HG02870 (cell line): ENCODE data around the gene DDR2.

ENCODE experiments used
- ATAC-seq: cut with Tn5 transposase; IDR thresholded peaks from one replicate; pipeline ENCODE4 v1.9.1; 2021; ENCODE audit warnings: mild to moderate bottlenecking, moderate library complexity; ENCODE audit not compliant: unreplicated experiment

Gene DDR2

DNA sequence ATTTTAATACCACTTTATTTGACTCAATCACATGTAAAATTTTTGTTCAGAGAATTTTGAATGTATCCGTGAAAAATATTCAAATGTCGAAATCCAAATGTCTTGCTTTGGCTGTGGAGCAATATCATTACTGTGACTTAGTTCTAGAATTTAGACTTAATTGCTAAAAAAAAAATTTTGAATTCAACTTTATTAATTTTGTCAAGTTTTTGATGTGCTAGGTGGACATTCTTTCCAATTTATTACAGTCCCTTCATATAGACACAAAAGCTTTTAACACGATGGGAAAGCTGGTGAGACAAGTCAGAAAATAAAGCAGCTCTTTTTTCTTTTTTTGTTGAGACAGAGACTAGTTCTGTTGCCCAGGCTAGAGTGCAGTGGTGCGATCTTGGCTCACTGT lies 62.6 kb downstream of the DDR2 start:
- ATAC-seq: no peak

GRCh38 chr1:162695687-162696086 lies 63.4 kb downstream of the DDR2 start:
- ATAC-seq: no peak

DNA sequence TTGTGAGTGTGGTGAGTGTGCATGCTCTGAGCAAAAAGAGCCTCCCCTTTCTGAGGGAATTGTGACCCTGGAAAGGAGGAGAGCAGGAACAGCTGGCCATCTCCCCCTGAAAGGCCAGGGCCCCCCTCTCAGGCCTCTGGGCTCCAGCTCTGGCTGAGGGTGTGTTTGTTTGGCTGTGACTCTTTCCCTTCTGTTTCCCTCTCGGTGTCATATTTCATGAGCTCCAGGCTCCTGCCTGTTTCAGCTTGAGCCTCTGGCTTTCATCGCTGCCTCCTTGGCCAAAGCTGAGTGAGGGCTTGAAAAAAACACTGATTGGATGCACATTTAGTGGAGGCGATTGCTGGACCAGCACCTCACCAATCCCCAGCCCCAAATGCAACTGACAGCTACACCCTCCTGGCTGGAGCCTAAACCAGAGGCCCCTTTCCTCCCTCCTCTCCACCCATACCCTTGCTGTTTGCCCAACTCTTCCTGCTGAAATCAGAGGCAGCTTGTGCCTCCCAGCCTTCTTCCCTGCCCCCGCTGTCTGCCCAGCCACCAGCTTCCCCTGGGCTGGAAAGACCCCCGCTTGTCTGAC lies 64.1 kb downstream of the DDR2 start:
- no peak for ATAC-seq

GRCh38 chr1:162697140-162697895 lies 65.1 kb downstream of the DDR2 start:
- ATAC-seq: peak; percentile 71

- ATAC-seq: no peak
Observed at GRCh38 chr1:162699366-162699765, 67.1 kb downstream of the DDR2 start.

DNA sequence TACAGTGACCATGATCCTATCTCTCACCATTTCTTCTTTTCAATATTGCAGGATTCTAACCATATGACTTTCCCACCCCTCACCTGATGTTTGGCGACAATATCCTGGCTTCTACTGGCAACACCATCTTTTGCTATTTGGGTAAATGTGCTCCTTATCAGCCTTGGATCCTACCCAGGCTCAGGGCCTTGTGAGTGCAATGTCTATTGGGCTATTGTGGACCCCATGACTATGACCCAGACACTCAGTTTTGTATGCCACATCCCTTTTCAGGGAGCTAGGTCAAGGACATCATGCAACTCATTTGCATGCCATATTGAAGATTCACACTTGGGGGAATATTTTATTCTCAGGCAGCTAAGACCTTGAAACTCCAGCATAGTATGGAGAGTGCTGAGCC lies 67.9 kb downstream of the DDR2 start:
- no peak for ATAC-seq

GRCh38 chr1:162701286-162701685 lies 69.0 kb downstream of the DDR2 start:
- peak; percentile 52 for ATAC-seq

- ATAC-seq: no peak
Observed at GRCh38 chr1:162702628-162703027, 70.4 kb downstream of the DDR2 start.

- ATAC-seq: no peak
Observed at GRCh38 chr1:162703708-162704107, 71.4 kb downstream of the DDR2 start.

DNA sequence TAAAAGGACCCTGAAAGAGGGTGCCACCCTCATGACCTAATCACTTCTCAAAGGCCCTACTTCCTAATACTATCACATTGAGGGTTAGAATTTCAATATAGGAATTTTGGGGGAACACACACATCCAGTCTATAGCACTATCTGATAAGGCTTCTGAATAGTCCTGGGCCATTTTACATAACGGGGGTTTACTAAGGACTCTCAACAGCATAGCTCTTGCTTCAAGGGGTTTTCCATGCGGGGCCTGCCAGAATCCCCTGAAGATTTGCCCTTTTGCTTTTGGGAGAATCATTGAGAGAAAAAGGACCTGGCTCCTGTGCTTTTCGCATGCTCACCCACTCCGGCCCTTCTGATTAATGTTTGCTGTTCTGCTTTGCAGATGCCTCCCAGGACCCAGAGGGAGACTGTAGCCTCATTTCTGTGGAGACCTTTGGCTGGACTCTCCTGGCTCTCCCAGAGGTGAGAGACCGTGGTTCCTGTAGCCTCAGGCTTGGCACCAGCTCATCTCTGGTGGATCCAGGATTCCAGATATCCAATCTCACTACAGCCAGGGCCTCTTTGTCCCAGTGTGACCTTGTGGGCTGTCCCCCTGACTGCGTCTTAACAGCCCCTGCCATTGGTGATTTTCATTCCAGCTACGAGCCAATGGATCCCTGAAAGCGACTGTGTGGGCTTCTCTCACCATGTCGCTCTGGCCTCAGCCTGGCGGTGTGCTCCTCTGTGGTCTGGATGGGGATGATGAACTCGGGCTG lies 72.6 kb downstream of the DDR2 start:
- ATAC-seq: no peak

DNA sequence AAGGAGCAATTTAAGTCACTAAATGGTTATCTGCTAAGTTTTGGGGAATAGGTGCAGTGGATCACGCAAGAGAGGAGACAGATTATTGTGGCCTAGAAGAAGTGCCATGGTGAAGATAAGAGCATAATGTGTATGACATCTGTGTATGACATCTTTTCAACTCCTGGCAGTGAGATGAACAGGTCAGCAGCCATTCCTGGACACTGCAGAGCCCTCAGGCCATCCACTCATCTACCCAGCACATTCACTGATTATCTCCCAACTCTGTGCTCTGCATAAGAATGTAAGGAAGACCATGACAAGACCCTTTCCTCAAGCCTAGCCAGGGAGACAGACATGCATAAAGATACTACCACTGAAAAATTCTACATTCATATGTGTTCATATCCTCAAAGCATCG lies 73.7 kb downstream of the DDR2 start:
- no peak for ATAC-seq

GRCh38 chr1:162706606-162707005 lies 74.3 kb downstream of the DDR2 start:
- ATAC-seq: no peak

- ATAC-seq: no peak
Observed at GRCh38 chr1:162708286-162708685, 76.0 kb downstream of the DDR2 start.

DNA sequence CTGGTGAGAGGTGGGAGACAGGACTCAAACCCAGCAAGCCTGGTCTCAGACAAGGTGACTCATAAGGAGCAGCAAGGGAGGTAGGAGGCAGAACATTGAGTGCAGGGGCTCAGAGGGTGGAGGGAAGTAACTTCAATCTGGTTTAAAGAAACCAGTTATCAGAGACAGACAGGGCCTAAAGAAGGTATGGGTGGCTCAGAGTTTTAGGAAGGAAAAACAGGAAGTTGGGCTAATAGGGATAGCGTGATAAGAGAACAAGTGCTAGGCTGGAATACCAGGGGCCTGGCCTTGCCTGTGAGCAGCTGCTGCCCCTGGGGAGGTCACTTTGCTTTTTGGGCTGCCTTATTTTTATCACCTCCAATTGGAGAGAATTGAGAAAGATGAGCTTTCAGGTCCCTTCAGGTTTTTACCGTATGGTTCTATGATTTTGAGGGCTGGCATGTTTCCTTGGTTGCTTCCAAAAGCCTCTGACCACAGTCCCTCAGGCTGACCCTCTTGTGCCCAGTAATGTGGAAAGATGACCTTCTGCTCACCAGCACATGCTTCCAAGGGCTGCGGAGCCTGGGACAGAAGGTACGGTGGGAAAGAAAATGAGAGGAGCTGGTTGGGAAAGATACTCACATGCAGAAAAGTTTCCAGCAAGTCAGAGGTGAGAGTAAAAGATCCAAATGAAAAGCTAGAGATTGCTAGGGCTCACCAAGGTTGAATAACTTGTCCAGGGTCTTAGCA lies 77.0 kb downstream of the DDR2 start:
- no peak for ATAC-seq

- no peak for ATAC-seq
Observed at GRCh38 chr1:162709870-162710269, 77.6 kb downstream of the DDR2 start.

DNA sequence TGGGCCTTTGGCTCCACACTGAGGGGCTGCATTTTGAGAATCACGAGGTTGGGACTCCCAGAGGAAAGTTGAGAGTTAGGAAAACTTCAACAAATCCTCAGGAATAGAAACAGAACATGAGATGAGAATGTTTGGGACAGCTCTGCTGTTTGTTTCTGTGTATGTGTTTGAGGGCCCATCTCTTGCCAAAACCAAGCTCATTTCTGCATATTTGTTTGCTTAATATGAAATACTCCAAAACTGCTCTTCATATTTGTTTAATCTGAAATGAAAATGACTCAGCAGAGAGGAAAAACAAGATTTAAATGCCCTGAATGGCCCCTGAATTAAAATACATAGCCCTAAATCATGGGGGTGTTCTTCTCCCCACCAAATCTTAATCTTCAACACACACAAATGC lies 78.1 kb downstream of the DDR2 start:
- ATAC-seq: no peak

- ATAC-seq: no peak
Observed at GRCh38 chr1:162710780-162711465, 78.7 kb downstream of the DDR2 start.

DNA sequence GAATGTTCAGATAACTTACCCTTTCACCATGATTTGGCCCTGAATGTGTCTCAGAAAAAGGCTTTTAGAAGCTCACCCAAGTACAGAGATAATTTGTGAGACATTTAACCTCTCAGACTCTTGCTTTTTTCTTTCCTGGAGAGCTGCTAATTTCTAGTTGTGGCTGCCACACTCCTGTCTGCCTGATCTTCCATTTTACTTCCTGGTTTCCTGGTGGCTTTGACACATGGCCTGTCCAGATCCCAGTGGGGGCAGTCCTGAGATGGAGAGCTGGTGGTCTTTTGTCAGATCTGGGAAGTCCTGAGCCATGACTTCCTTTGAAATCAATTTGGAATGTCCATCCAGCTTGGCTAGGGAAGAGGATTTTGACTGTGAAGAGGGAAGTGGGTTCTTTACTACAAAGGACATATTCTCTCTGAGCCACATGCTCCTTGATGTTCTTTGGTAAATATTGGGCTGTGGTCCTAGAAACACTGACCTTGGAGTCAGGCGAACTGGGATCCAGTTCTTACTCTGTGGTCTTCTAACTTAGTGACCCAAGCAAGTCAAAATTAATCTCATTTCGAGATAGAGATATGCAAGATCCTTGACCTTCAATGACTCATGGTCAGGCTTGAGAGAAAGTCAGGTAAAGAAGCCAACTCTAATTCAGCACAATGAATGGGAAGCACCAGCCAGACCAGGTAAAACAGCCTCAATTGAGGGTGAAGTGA lies 80.2 kb downstream of the DDR2 start:
- no peak for ATAC-seq

DNA sequence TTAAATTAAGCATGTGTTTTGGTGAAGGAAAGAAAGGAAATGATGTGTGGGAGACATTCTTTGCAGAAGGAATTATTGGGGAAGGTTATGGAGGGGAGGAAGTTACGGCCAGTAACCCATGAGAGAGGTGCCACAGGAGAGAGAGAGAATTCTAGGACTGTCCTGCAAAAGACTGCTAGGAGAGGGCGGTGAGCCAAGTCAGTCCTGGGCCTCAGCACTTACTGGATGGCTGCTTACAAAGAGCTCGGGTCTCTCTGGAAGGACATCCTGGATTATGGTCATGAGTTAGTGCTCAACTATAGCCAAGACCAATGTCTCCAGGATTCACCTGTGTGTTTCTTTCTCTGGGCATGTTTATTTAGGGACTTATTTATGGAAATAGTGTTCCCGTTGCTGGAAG lies 83.9 kb downstream of the DDR2 start:
- ATAC-seq: no peak

GRCh38 chr1:162716552-162716951 lies 84.3 kb downstream of the DDR2 start:
- ATAC-seq: no peak
